HepG2 (cell line): Measurements from ENCODE around the gene ZFP36L2. TPM values are rescaled to one million over a fixed set of nuclear protein-coding genes. Genes with fewer than 3 reads are reported as not detected.

Experiments
- ATAC-seq: fragments of 200-7000 bp; cut with Tn5 transposase; 3 replicates; pipeline ENCODE4 v1.9.1; 2020; ENCODE audit warnings: mild to moderate bottlenecking, moderate library complexity
- BruUV-seq: library from RNA; stranded (reverse); fragments of 400-500 nt; replicated peaks from 2 replicates; lab custom pipeline; 2021; lab: Mats Ljungman, UMichigan
- CTCF ChIA-PET: fragments of 300-600 bp; formaldehyde crosslinking; extraction: SDS; loops from one replicate; lab custom pipeline; 2021; ENCODE audit warnings: low total read pairs, inconsistent platforms, low intra/inter-chr PET ratio; lab: Yijun Ruan, JAX
- POLR2A ChIA-PET: fragments of 350-600 bp; sonication (Branson Sonifier 250); formaldehyde crosslinking; loops from one replicate; lab custom pipeline; 2020; ENCODE audit warnings: antibody characterized with exemption, inconsistent platforms; lab: Yijun Ruan, JAX
- DNase-seq: peaks from one replicate; pipeline ENCODE4 v3.0.0-alpha.2; 2015; ENCODE audit warnings: low spot score
- FAIRE-seq: peaks from 3 replicates; lab custom pipeline; 2011; peaks lifted over from hg19 to GRCh38; lab: Jason Lieb, UNC
- H2AFZ ChIP-seq: one replicate; pipeline ENCODE4 v1.6.1; 2011; ENCODE audit warnings: low read length, inconsistent platforms
- H3K27ac ChIP-seq: fragments of 300-600 bp; 3 replicates; pipeline ENCODE4 v1.8.0; 2011; ENCODE audit warnings: mixed run types, mild to moderate bottlenecking, mixed read lengths, low read length, inconsistent platforms; ENCODE audit not compliant: insufficient read depth; ENCODE audit errors: extremely low read length
- H3K27me3 ChIP-seq, 2 experiments: fragments of 200-600 bp in 1 of 2; 2 replicates in 1 of 2; 3 replicates in 1 of 2; pipeline versions ENCODE4 v1.6.0 to v1.8.0; 2011; ENCODE audit warnings: low read length in 2 of 2, mild to moderate bottlenecking in 2 of 2, moderate library complexity in 2 of 2, inconsistent platforms in 1 of 2; ENCODE audit not compliant: insufficient read depth in 2 of 2, control insufficient read depth in 1 of 2
- H3K36me3 ChIP-seq, 2 experiments: fragments of 200-600 bp in 1 of 2; replicated peaks in 1 of 2; 2 replicates in 1 of 2; 3 replicates in 1 of 2; pipeline versions ENCODE4 v1.5.1 to v1.8.0; 2011; ENCODE audit warnings: low read length in 2 of 2, inconsistent platforms in 1 of 2; ENCODE audit not compliant: insufficient read depth in 2 of 2, control insufficient read depth in 1 of 2
- H3K4me1 ChIP-seq: 2 replicates; pipeline ENCODE4 v1.5.1; 2012; ENCODE audit warnings: low read length, inconsistent platforms; ENCODE audit not compliant: insufficient read depth
- H3K4me2 ChIP-seq: 2 replicates; pipeline ENCODE4 v1.6.0; 2011; ENCODE audit warnings: low read depth, low read length, inconsistent platforms
- H3K4me3 ChIP-seq, 3 experiments: fragments of 200-600 bp in 1 of 3; sonication (generic), shearing (Covaris generic) in 1 of 3; replicated peaks in 1 of 3; 2 replicates each; pipeline ENCODE4 v1.5.1; 2011 to 2016; ENCODE audit warnings: low read length in 3 of 3, inconsistent platforms in 2 of 3, low read depth in 2 of 3, mild to moderate bottlenecking in 2 of 3, control low read depth in 1 of 3, mixed read lengths in 1 of 3; ENCODE audit not compliant: insufficient read depth in 1 of 3
- H3K79me2 ChIP-seq: one replicate; pipeline ENCODE4 v1.6.1; 2011; ENCODE audit warnings: low read length, inconsistent platforms; ENCODE audit not compliant: insufficient read depth
- H3K9ac ChIP-seq: 2 replicates; pipeline ENCODE4 v1.6.0; 2011; ENCODE audit warnings: mild to moderate bottlenecking, low read depth, low read length, inconsistent platforms; ENCODE audit not compliant: insufficient read depth
- H3K9me3 ChIP-seq: 2 replicates; pipeline ENCODE4 v1.5.1; 2012; ENCODE audit warnings: mild to moderate bottlenecking, low read length
- H4K20me1 ChIP-seq: 2 replicates; pipeline ENCODE4 v1.6.0; 2011; ENCODE audit warnings: inconsistent platforms, mild to moderate bottlenecking, low read length, moderate library complexity; ENCODE audit not compliant: insufficient read depth
- JUNB ChIP-seq: sonication (generic); formaldehyde crosslinking; IDR thresholded peaks from 2 replicates; pipeline ENCODE4 v1.8.0; 2022; ENCODE audit warnings: missing genetic modification reagents, mild to moderate bottlenecking, borderline replicate concordance
- SSRP1 ChIP-seq: IDR thresholded peaks from 2 replicates; pipeline ENCODE4 v1.6.1; 2016; ENCODE audit warnings: control low read depth
- TSC22D2 ChIP-seq: sonication (generic); formaldehyde crosslinking; IDR thresholded peaks from 2 replicates; pipeline ENCODE4 v1.5.1; 2020; ENCODE audit warnings: missing genetic modification reagents, mild to moderate bottlenecking, borderline replicate concordance
- U2AF1 ChIP-seq: fragments of 200-400 bp; formaldehyde crosslinking; optimal IDR thresholded peaks from 2 replicates; pipeline ENCODE3; 2017; ENCODE audit warnings: mild to moderate bottlenecking, low read depth, low read length
- ZFP82 ChIP-seq: sonication (generic); formaldehyde crosslinking; IDR thresholded peaks from 2 replicates; pipeline ENCODE4 v1.5.1; 2020; ENCODE audit warnings: mild to moderate bottlenecking, missing genetic modification reagents, borderline replicate concordance
- ZNF274 ChIP-seq: sonication (generic); formaldehyde crosslinking; IDR thresholded peaks from 2 replicates; pipeline ENCODE4 v1.5.1; 2020; ENCODE audit warnings: mild to moderate bottlenecking, missing genetic modification reagents
- ZNF782 ChIP-seq: sonication (generic); formaldehyde crosslinking; IDR thresholded peaks from 2 replicates; pipeline ENCODE4 v1.4.0; 2020; ENCODE audit warnings: missing genetic modification reagents, mild to moderate bottlenecking, borderline replicate concordance
- ZNF879 ChIP-seq: sonication (generic); formaldehyde crosslinking; IDR thresholded peaks from 2 replicates; pipeline ENCODE4 v1.8.1; 2023; ENCODE audit warnings: missing genetic modification reagents
- WGBS: methylation state at CpG from one replicate; pipeline ENCODE4 v1.1.6; 2017; ENCODE audit warnings: low lambda C conversion rate; 5-methylcytosine and 5-hydroxymethylcytosine counted together
- in situ Hi-C: cut with HindIII; loops from 2 replicates; pipeline ENCODE4 v1.10.0; 2017; ENCODE audit warnings: low pct_unique_long_range_greater_than_20kb; ENCODE audit not compliant: extremely low pct_ligation_motif_present
- intact Hi-C: fragments of 100-400 bp; cut with micrococcal nuclease; formaldehyde crosslinking; loops from one replicate; pipeline ENCODE4 v1.10.0; 2022; ENCODE audit not compliant: unreplicated experiment
- polyA plus RNA-seq, 8 experiments: library from polyadenylated mRNA; depleted of rRNA in 3 of 8; stranded (reverse) in 7 of 8; unstranded in 1 of 8; fragments of >200 nt; fragmentation: Illumina TruSeq in 4 of 8; extraction: Trizol in 4 of 8; gene quantifications; 2 replicates each; pipeline versions ENCODE4 v1.2.1 to v1.2.3, GENCODE V29; 2011 to 2016; ENCODE audit warnings: low read depth in 4 of 8, missing spikeins in 1 of 8, mixed read lengths in 1 of 8; ENCODE audit not compliant: insufficient read depth in 1 of 8
- total RNA-seq, 5 experiments: library from RNA; depleted of rRNA; stranded (reverse); fragments of >200 nt; fragmentation: Illumina TruSeq; extraction: Trizol; gene quantifications; 2 replicates each; pipeline ENCODE4 v1.2.3, GENCODE V29; 2016; ENCODE audit warnings: low read depth in 1 of 5
- TF ChIP-seq, protein P1 (sequence below): sonication (generic); formaldehyde crosslinking; conservative IDR thresholded peaks from 2 replicates; pipeline ENCODE4 v1.4.0; 2020; ENCODE audit warnings: mild to moderate bottlenecking, missing genetic modification reagents, moderate library complexity
- TF ChIP-seq, protein P2 (sequence below): conservative IDR thresholded peaks from 2 replicates; pipeline ENCODE4 v1.6.1; 2018; ENCODE audit warnings: missing genetic modification reagents
- TF ChIP-seq, protein P3 (sequence below): sonication (generic); formaldehyde crosslinking; IDR thresholded peaks from 2 replicates; pipeline ENCODE4 v1.8.0; 2023; ENCODE audit warnings: mild to moderate bottlenecking, missing genetic modification reagents
- TF ChIP-seq, protein P4 (sequence below): sonication (generic); formaldehyde crosslinking; conservative IDR thresholded peaks from 2 replicates; pipeline ENCODE4 v1.5.0; 2020; ENCODE audit warnings: missing genetic modification reagents

The ZFP36L2 gene
- total and polyA plus RNA-seq, 2 of the 13 experiments (the other 11 are each of a cell fraction or from before 2014, with no cell fraction given) = 11.2 to 21.8 TPM

DNA sequence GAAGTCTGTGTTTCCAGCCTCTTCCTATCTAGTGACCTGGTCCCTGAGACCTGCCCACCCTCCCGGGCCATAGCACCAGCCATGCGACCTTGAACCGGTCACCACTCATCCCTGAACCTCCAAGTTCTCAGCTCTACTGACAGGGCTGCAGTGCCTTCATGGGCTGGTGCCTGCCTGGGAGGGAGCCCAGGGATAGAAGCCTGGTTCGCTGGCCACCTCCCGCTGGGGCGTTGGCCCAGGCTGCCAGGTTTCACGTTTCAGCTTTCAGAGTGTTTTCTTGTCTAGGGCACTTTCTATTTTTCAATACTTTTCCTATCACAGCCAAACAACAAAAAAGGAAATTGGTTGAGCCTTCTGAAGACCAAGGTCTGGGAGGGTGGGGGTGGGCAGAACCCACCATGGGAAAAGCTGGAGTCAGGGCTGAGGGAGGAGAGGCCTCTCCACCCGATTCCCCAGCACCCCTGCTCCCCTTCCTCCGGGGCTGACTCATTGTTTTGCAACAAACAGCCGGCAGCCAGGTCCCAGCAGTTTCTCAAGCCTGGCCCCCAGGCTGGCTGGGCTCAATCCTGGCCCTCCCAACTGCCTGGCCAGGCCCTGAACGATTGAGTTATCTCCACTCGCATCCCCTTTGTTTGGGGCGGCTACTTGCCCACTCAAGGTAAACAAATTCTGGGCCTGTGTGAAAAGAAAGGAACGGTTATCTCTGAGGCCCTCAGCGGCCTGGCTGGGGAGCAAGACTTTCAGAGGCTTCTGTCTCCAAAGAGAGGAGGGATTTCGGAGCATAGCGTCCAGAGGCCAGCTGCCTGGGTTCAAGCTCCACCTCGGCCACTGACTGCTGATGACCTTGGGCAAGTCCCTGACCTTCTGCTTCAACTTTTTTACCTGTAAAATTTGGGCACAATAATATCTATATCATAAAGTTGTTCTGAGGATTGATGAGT, 47.5 kb downstream of the ZFP36L2 start (continued):
- TF ChIP-seq, protein P1, sequence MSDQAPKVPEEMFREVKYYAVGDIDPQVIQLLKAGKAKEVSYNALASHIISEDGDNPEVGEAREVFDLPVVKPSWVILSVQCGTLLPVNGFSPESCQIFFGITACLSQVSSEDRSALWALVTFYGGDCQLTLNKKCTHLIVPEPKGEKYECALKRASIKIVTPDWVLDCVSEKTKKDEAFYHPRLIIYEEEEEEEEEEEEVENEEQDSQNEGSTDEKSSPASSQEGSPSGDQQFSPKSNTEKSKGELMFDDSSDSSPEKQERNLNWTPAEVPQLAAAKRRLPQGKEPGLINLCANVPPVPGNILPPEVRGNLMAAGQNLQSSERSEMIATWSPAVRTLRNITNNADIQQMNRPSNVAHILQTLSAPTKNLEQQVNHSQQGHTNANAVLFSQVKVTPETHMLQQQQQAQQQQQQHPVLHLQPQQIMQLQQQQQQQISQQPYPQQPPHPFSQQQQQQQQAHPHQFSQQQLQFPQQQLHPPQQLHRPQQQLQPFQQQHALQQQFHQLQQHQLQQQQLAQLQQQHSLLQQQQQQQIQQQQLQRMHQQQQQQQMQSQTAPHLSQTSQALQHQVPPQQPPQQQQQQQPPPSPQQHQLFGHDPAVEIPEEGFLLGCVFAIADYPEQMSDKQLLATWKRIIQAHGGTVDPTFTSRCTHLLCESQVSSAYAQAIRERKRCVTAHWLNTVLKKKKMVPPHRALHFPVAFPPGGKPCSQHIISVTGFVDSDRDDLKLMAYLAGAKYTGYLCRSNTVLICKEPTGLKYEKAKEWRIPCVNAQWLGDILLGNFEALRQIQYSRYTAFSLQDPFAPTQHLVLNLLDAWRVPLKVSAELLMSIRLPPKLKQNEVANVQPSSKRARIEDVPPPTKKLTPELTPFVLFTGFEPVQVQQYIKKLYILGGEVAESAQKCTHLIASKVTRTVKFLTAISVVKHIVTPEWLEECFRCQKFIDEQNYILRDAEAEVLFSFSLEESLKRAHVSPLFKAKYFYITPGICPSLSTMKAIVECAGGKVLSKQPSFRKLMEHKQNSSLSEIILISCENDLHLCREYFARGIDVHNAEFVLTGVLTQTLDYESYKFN (CRISPR knock-in tag) = peak; percentile 88

DNA sequence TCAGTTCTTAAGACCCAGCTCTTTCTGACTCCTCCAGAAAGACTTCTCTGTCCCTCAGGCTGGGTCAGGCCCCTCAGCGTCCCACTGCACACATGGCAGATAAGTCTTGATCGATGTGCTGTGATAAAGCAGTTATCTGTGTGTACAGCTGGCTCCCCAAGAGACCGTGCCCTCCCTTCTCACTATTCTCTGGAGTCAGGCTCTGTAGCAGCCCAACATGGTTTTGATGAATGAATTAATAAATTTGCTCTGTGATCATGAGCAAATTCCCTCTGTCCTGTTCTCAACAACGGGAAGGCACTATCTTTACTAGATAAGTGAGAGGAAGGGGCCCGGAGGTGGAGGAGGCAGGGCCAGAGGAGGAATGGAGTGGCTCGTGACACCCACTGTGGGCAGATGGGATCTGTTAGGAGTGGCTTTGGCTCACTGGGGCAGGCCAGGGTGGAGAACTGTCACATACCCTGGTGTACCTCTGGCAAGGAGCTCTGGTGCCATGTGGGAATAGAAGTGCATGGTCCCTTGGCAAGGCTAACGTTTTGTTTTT, 48.3 kb downstream of the ZFP36L2 start:
- TSS peak; percentile 65 for BruUV-seq
- intact Hi-C loops = loop anchor here (2.0 kb wide), 2 partner anchors 17 to 19 kb away; no protein-coding TSS in a partner anchor
- peak overlapping the region; percentile 63 for H3K9ac ChIP-seq
- TF ChIP-seq SSRP1 (CRISPR knock-in tag) = peak; percentile 19; the same call in 1 of the 2 replicates
- peak; percentile 54; the same call in 1 of the 2 replicates for TF ChIP-seq ZNF782 (CRISPR knock-in tag)
- no peak for TF ChIP-seq U2AF1
- TF ChIP-seq, protein P2, sequence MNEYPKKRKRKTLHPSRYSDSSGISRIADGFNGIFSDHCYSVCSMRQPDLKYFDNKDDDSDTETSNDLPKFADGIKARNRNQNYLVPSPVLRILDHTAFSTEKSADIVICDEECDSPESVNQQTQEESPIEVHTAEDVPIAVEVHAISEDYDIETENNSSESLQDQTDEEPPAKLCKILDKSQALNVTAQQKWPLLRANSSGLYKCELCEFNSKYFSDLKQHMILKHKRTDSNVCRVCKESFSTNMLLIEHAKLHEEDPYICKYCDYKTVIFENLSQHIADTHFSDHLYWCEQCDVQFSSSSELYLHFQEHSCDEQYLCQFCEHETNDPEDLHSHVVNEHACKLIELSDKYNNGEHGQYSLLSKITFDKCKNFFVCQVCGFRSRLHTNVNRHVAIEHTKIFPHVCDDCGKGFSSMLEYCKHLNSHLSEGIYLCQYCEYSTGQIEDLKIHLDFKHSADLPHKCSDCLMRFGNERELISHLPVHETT = no peak
- no peak for TF ChIP-seq ZNF879
- 0 out of 2 replicates have a peak, but pooled peaks have one; percentile 10 for TF ChIP-seq ZFP82
- TF ChIP-seq, protein P3, sequence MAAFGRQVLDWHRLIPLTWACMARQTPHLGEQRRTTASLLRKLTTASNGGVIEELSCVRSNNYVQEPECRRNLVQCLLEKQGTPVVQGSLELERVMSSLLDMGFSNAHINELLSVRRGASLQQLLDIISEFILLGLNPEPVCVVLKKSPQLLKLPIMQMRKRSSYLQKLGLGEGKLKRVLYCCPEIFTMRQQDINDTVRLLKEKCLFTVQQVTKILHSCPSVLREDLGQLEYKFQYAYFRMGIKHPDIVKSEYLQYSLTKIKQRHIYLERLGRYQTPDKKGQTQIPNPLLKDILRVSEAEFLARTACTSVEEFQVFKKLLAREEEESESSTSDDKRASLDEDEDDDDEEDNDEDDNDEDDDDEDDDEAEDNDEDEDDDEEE = no peak
- TF ChIP-seq, protein P4, sequence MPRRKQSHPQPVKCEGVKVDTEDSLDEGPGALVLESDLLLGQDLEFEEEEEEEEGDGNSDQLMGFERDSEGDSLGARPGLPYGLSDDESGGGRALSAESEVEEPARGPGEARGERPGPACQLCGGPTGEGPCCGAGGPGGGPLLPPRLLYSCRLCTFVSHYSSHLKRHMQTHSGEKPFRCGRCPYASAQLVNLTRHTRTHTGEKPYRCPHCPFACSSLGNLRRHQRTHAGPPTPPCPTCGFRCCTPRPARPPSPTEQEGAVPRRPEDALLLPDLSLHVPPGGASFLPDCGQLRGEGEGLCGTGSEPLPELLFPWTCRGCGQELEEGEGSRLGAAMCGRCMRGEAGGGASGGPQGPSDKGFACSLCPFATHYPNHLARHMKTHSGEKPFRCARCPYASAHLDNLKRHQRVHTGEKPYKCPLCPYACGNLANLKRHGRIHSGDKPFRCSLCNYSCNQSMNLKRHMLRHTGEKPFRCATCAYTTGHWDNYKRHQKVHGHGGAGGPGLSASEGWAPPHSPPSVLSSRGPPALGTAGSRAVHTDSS = no peak
- no peak for TF ChIP-seq TSC22D2
- TF ChIP-seq ZNF274 (CRISPR knock-in tag) = 0 out of 2 replicates have a peak, but pooled peaks have one; percentile 8
- no peak for TF ChIP-seq JUNB (CRISPR knock-in tag)

More for the DNA sequence above, 48.3 kb downstream of the ZFP36L2 start:
- FAIRE-seq (no peak), ATAC-seq (peak; percentile 47; the same call in 2 of the 3 replicates), DNase-seq (no peak)
- Histone ChIP-seq H4K20me1 (no peaks in the 10 kb centered on the region), H3K9me3 (no peaks in the 10 kb centered on the region), H3K4me3 (peak overlapping the region; percentile 43 to 62 (median 61); a peak in 5 of 6 replicates), H3K79me2 (no peaks in the 10 kb centered on the region), H3K36me3 (no peaks in the 10 kb centered on the region), H3K4me1 (peaks cover 80% of the 10 kb centered on the region), H3K4me2 (peak overlapping the region; percentile 93), H2AFZ (no peak overlapping the region), H3K27ac (peak overlapping the region; percentile 81), H3K27me3 (no peaks in the 10 kb centered on the region)
- CTCF ChIA-PET = interaction anchor here (0.7 kb wide), 1 partner anchor 8 kb away, joined by 3 read pairs; no protein-coding TSS in a partner anchor
- 35% methylated on average over 7 of the region's 7 CpGs for WGBS
- POLR2A ChIA-PET = interaction anchor here (0.8 to 8.5 kb wide), 20 partner anchors 10 to 386 kb away, joined by 3 to 97 read pairs (median 9); partner anchors contain the start of genes HAAO and ZFP36L2
- in situ Hi-C loops = no loop called here
